AG10803 (cell line): ENCODE data around the gene MAPKBP1.

Source experiments
- DNase-seq: peaks from one replicate; pipeline ENCODE4 v3.0.0; 2010; ENCODE audit warnings: low read depth
- H3K4me3 ChIP-seq: 2 replicates; pipeline ENCODE4 v1.5.1; 2011; ENCODE audit warnings: mild to moderate bottlenecking, low read length, control low read depth
- CTCF ChIP-seq: conservative IDR thresholded peaks from 2 replicates; pipeline ENCODE4 v1.5.1; 2011; ENCODE audit warnings: mild to moderate bottlenecking, low read length, control low read depth, inconsistent platforms

The MAPKBP1 gene

GRCh38 chr15:41852736-41853590 is 78.7 kb downstream of the MAPKBP1 start:
- no peak for DNase-seq
- TF ChIP-seq CTCF = no peak
- H3K4me3 ChIP-seq = no peak overlapping the region

DNA sequence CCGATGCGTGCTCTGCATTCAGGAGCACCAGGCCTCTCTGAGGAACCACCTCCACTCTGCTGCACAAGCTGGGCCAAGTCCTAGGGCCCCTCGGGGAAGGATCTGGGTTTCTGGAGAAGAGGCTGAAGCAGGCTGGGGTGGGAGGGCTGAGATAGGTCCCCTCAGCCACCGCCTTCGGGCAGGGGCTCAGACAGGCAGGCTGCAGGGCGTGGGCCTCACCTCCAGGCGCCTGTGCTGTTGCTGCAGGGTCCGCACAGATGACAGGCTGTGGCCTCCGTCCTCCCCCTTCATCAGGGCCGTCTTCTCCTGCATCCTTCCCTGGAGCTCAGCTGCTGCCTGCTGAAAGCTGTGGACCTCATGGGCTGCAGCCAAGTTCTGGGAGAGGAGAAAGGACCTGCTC is 79.5 kb downstream of the MAPKBP1 start:
- no peak for DNase-seq
- no peak overlapping the region for H3K4me3 ChIP-seq
- TF ChIP-seq CTCF = no peak

DNA sequence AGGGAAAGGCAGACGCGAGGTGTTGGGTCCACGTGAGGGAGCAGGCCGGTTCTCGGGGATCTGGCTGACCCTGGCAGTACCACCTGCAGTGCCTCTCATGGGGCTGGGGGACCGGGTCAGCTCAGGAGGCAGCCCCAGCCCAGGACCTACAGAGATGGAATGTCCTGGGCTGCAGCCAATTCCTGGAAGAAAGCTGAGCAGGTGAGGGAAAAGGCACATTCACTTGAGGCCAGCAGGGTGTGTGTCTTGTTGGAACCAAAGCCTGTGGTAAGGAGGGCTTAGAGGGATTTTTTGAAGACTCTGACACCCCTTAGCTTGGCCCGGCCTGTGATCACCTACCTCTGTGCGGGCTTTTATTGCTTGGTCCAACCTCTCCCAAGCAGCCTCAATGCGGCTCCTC is 80.2 kb downstream of the MAPKBP1 start:
- no peak for DNase-seq

GRCh38 chr15:41855261-41855961 is 81.1 kb downstream of the MAPKBP1 start:
- H3K4me3 ChIP-seq = no peak overlapping the region
- DNase-seq = no peak
- TF ChIP-seq CTCF = no peak

More for the DNA sequence above, 80.2 kb downstream of the MAPKBP1 start:
- TF ChIP-seq CTCF = no peak
- H3K4me3 ChIP-seq = no peak overlapping the region

GRCh38 chr15:41856262-41856661 is 82.0 kb downstream of the MAPKBP1 start:
- no peak overlapping the region for H3K4me3 ChIP-seq
- TF ChIP-seq CTCF = no peak

DNA sequence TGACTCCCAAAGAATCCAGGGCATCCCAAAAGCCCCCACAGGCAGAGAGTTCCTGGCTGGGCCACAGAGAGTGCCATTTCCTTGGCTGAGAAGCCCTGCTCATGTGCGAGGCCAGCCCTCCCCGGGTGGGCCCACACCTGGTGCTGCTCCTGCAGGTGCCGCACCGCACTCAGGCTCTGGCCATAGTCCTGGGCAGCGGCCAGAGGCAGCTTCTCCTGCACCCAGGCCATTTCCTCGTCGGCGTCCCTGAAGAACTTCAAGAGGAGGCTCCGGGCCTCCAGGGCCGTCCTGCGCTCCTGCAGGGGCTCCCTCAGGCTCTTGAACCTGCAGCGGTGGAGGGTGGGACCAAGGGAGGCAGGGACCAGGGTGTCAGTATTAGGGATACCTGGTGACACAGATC is 82.4 kb downstream of the MAPKBP1 start:
- H3K4me3 ChIP-seq = no peak overlapping the region
- no peak for DNase-seq
- no peak for TF ChIP-seq CTCF

More at GRCh38 chr15:41856262-41856661, 82.0 kb downstream of the MAPKBP1 start:
- no peak for DNase-seq

GRCh38 chr15:41857316-41857715 is 83.0 kb downstream of the MAPKBP1 start:
- no peak overlapping the region for H3K4me3 ChIP-seq
- TF ChIP-seq CTCF = no peak
- no peak for DNase-seq
